Measurements from ENCODE around the gene IL4R.

GRCh38 chr16:27359051-27359450 lies 45.3 kb downstream of the IL4R start:
- TF ChIP-seq CTCF (IDR thresholded peaks at IDR 0.05) (no peak), POLR2A (IDR thresholded peaks at IDR 0.05) (no peak)

Measured in Peyer's patch (tissue), 4 donors.